H1 (cell line): ENCODE measurements around the gene NBEA. TPM values are rescaled to one million over a fixed set of nuclear protein-coding genes. Genes with fewer than 3 reads are reported as not detected.
A peak's percentile ranks its signal among the peaks of the same experiment; 100 is the strongest.

Source experiments
- CTCF ChIA-PET: fragments of 300-600 bp; sonication (Branson Sonifier 250); formaldehyde crosslinking; loops from one replicate; lab custom pipeline; 2021; ENCODE audit not compliant: partially characterized antibody; lab: Charles Lee
- POLR2A ChIA-PET: fragments of 300-600 bp; sonication (Branson Sonifier 250); formaldehyde crosslinking; loops from one replicate; lab custom pipeline; 2021; ENCODE audit warnings: inconsistent platforms; ENCODE audit not compliant: partially characterized antibody; lab: Charles Lee
- DNase-seq, 2 experiments: peaks; one replicate each; pipeline versions ENCODE4 v3.0.0 to v3.0.0-alpha.2; 2010 to 2022; ENCODE audit warnings: low spot score in 2 of 2, low read depth in 1 of 2, mixed read lengths in 1 of 2
- FAIRE-seq: peaks from 2 replicates; lab custom pipeline; 2011; peaks lifted over from hg19 to GRCh38; lab: Jason Lieb, UNC
- H2AFZ ChIP-seq: 2 replicates; pipeline ENCODE4 v1.8.1; 2012; ENCODE audit warnings: low read length, inconsistent platforms
- H2AK5ac ChIP-seq: 2 replicates; pipeline ENCODE4 v1.6.1; 2013; ENCODE audit warnings: low read depth, low read length
- H2BK120ac ChIP-seq: replicated peaks from 2 replicates; pipeline ENCODE3; 2013; ENCODE audit warnings: low read depth, low read length, inconsistent platforms
- H2BK12ac ChIP-seq: 2 replicates; pipeline ENCODE4 v1.6.1; 2013; ENCODE audit warnings: low read depth, low read length
- H2BK15ac ChIP-seq: 2 replicates; pipeline ENCODE4 v1.6.1; 2013; ENCODE audit warnings: low read length
- H2BK20ac ChIP-seq: 2 replicates; pipeline ENCODE4 v1.6.1; 2013; ENCODE audit warnings: low read length
- H2BK5ac ChIP-seq: 2 replicates; pipeline ENCODE4 v1.6.1; 2013; ENCODE audit warnings: low read depth, low read length
- H3K14ac ChIP-seq: 2 replicates; pipeline ENCODE4 v1.6.1; 2013; ENCODE audit warnings: inconsistent platforms; ENCODE audit not compliant: insufficient read length
- H3K18ac ChIP-seq: 2 replicates; pipeline ENCODE4 v1.6.1; 2013; ENCODE audit warnings: low read length; ENCODE audit errors: extremely low read depth
- H3K23ac ChIP-seq: 2 replicates; pipeline ENCODE4 v1.6.1; 2013; ENCODE audit warnings: inconsistent platforms; ENCODE audit not compliant: insufficient read length
- H3K23me2 ChIP-seq: 2 replicates; pipeline ENCODE4 v1.6.1; 2013; ENCODE audit warnings: low read depth, low read length
- H3K27ac ChIP-seq: 2 replicates; pipeline ENCODE4 v1.6.1; 2011; ENCODE audit warnings: low read depth, low read length, inconsistent platforms
- H3K27me3 ChIP-seq, 4 experiments: replicated peaks in 1 of 4; 1 replicate in 1 of 4; 2 replicates in 3 of 4; pipeline versions ENCODE4 v1.6.1 to v1.8.1; 2011 to 2013; ENCODE audit warnings: low read length in 3 of 4, mild to moderate bottlenecking in 3 of 4, inconsistent platforms in 2 of 4, mixed read lengths in 2 of 4, moderate library complexity in 1 of 4; ENCODE audit not compliant: control insufficient read depth in 3 of 4, insufficient read depth in 3 of 4; ENCODE audit errors: extremely low read depth in 1 of 4
- H3K36me3 ChIP-seq, 4 experiments: 2 replicates each; pipeline versions ENCODE4 v1.6.1 to v1.8.1; 2011 to 2013; ENCODE audit warnings: mild to moderate bottlenecking in 4 of 4, low read length in 3 of 4, moderate library complexity in 2 of 4, control low read depth in 1 of 4, inconsistent platforms in 1 of 4; ENCODE audit not compliant: insufficient read depth in 4 of 4, control insufficient read depth in 2 of 4
- H3K4ac ChIP-seq: replicated peaks from 2 replicates; pipeline ENCODE3; 2013; ENCODE audit warnings: low read length, low read depth, mixed read lengths, inconsistent platforms; ENCODE audit not compliant: insufficient read length
- H3K4me1 ChIP-seq, 4 experiments: replicated peaks in 1 of 4; 1 replicate in 1 of 4; 2 replicates in 3 of 4; pipeline versions ENCODE4 v1.6.1 to v1.8.1; 2011 to 2013; ENCODE audit warnings: low read length in 3 of 4, inconsistent platforms in 2 of 4, mixed read lengths in 1 of 4; ENCODE audit not compliant: insufficient read depth in 4 of 4, control insufficient read depth in 3 of 4
- H3K4me2 ChIP-seq, 2 experiments: 2 replicates each; pipeline versions ENCODE4 v1.6.1 to v1.8.1; 2011 to 2013; ENCODE audit warnings: low read depth in 2 of 2, low read length in 2 of 2, control low read depth in 1 of 2, inconsistent platforms in 1 of 2, mild to moderate bottlenecking in 1 of 2; ENCODE audit not compliant: insufficient read depth in 1 of 2
- H3K4me3 ChIP-seq, 4 experiments: fragments of 200-600, 300-600 bp in 1 of 4; sonication (generic), shearing (Covaris generic), sonication (Bioruptor Twin) in 1 of 4; 2 replicates each; pipeline versions ENCODE4 v1.5.1 to v1.8.1; 2011 to 2016; ENCODE audit warnings: low read length in 4 of 4, low read depth in 3 of 4, control low read depth in 2 of 4, inconsistent platforms in 2 of 4, mild to moderate bottlenecking in 2 of 4, mixed read lengths in 1 of 4, moderate library complexity in 1 of 4; ENCODE audit not compliant: insufficient read depth in 2 of 4; ENCODE audit errors: extremely low read depth in 1 of 4
- H3K56ac ChIP-seq: replicated peaks from 2 replicates; pipeline ENCODE3; 2013; ENCODE audit warnings: low read depth, mild to moderate bottlenecking, mixed read lengths, low read length, inconsistent platforms; ENCODE audit not compliant: insufficient read length
- H3K79me1 ChIP-seq: 2 replicates; pipeline ENCODE4 v1.6.1; 2013; ENCODE audit warnings: low read depth, low read length, control low read depth
- H3K79me2 ChIP-seq, 2 experiments: 2 replicates each; pipeline versions ENCODE4 v1.6.1 to v1.8.1; 2012 to 2013; ENCODE audit warnings: low read length in 2 of 2, mild to moderate bottlenecking in 2 of 2, inconsistent platforms in 1 of 2; ENCODE audit not compliant: insufficient read depth in 2 of 2, control insufficient read depth in 1 of 2
- H3K9ac ChIP-seq, 4 experiments: replicated peaks in 1 of 4; 1 replicate in 1 of 4; 2 replicates in 3 of 4; pipeline versions ENCODE4 v1.6.1 to v1.8.1; 2011 to 2013; ENCODE audit warnings: low read depth in 3 of 4, low read length in 3 of 4, control low read depth in 2 of 4, mild to moderate bottlenecking in 2 of 4, moderate library complexity in 2 of 4, inconsistent platforms in 1 of 4; ENCODE audit errors: extremely low read depth in 1 of 4
- H3K9me3 ChIP-seq, 2 experiments: 2 replicates each; pipeline versions ENCODE4 v1.6.1 to v1.8.1; 2012 to 2013; ENCODE audit warnings: mild to moderate bottlenecking in 2 of 2, moderate library complexity in 2 of 2, control low read depth in 1 of 2, inconsistent platforms in 1 of 2, low read depth in 1 of 2, low read length in 1 of 2, mixed read lengths in 1 of 2; ENCODE audit not compliant: insufficient read depth in 2 of 2
- H4K20me1 ChIP-seq, 2 experiments: replicated peaks in 1 of 2; 2 replicates each; pipeline versions ENCODE3 to v1.8.1; 2011 to 2013; ENCODE audit warnings: inconsistent platforms in 2 of 2, low read length in 2 of 2, mild to moderate bottlenecking in 1 of 2; ENCODE audit not compliant: insufficient read depth in 2 of 2, control insufficient read depth in 1 of 2
- H4K5ac ChIP-seq: 2 replicates; pipeline ENCODE4 v1.6.1; 2013; ENCODE audit warnings: low read length, low read depth, mixed read lengths, inconsistent platforms; ENCODE audit not compliant: insufficient read length
- H4K8ac ChIP-seq: 2 replicates; pipeline ENCODE4 v1.8.0; 2013; ENCODE audit warnings: mild to moderate bottlenecking, moderate library complexity, low read length, inconsistent platforms; ENCODE audit not compliant: insufficient read depth; ENCODE audit errors: extremely low read depth
- H4K91ac ChIP-seq: replicated peaks from 2 replicates; pipeline ENCODE3; 2013; ENCODE audit warnings: low read length, mixed read lengths, inconsistent platforms; ENCODE audit not compliant: insufficient read length
- EP300 ChIP-seq, 2 experiments: IDR thresholded peaks; 1 replicate in 1 of 2; 2 replicates in 1 of 2; pipeline ENCODE4 v1.6.1; 2011 to 2012; ENCODE audit warnings: low read depth in 2 of 2, low read length in 2 of 2, mild to moderate bottlenecking in 2 of 2, borderline replicate concordance in 1 of 2, inconsistent platforms in 1 of 2, moderate library complexity in 1 of 2
- KDM1A ChIP-seq: fragments of 200-600, 300-600 bp; sonication (generic); IDR thresholded peaks from 2 replicates; pipeline ENCODE4 v1.7.1; 2016; ENCODE audit warnings: mild to moderate bottlenecking, low read length, borderline replicate concordance
- WGBS, 2 experiments: shearing (Covaris generic) in 1 of 2; methylation state at CpG; one replicate each; pipeline versions ENCODE4 v1.1.6 to v1.1.7; 2013 to 2015; ENCODE audit warnings: low lambda C conversion rate in 2 of 2, mixed read lengths in 2 of 2, inconsistent platforms in 1 of 2, low coverage in 1 of 2, missing lambda C conversion rate in 1 of 2; ENCODE audit not compliant: insufficient replicate concordance in 2 of 2, insufficient coverage in 1 of 2, insufficient read length in 1 of 2; ENCODE audit errors: extremely low coverage in 1 of 2, missing lambda C conversion rate in 1 of 2; 5-methylcytosine and 5-hydroxymethylcytosine counted together
- polyA plus RNA-seq, 7 experiments: library from polyadenylated mRNA; depleted of rRNA in 3 of 7; stranded (reverse) in 5 of 7; unstranded in 2 of 7; fragments of >200 nt in 5 of 7; fragments of 200-250 nt in 2 of 7; gene quantifications; 1 replicate in 5 of 7; 2 replicates in 1 of 7; 4 replicates in 1 of 7; pipeline versions ENCODE4 v1.2.1 to v1.2.3, GENCODE V29; 2011 to 2013; ENCODE audit warnings: missing spikeins in 2 of 7, mixed read lengths in 2 of 7
- total RNA-seq: library from RNA; stranded (reverse); fragmentation: NEBNext Ultra II Directional; extraction: Animal tissue kit (Norgen Biotek cat#: 25700); gene quantifications from 2 replicates; pipeline ENCODE4 v1.2.1, GENCODE V29; 2021

NBEA gene
- total and polyA plus RNA-seq, 2 of the 8 experiments (the other 6 are each of a cell fraction or from before 2014, with no cell fraction given), result 14.2 to 21.5 TPM

GRCh38 chr13:35664747-35665146 lies 722.7 kb downstream of the NBEA start:
- H3K4ac ChIP-seq, result no peak overlapping the region
- no peak overlapping the region for H2BK120ac ChIP-seq
- H2BK20ac ChIP-seq, result no peak overlapping the region
- H3K9me3 ChIP-seq, result no peaks in the 10 kb centered on the region
- H2BK15ac ChIP-seq, result no peak overlapping the region
- FAIRE-seq (no peak), DNase-seq (no peak)
- no peak overlapping the region for H3K23ac ChIP-seq
- H3K36me3 ChIP-seq, result 0 out of 8 replicates have a peak, but pooled peaks cover 0 to 3% (median 0%) of the 10 kb centered on the region in 4 experiments
- H3K9ac ChIP-seq, result no peak overlapping the region
- no peak overlapping the region for H3K4me2 ChIP-seq
- H2AFZ ChIP-seq, result no peak overlapping the region
- H4K5ac ChIP-seq, result no peak overlapping the region
- no peak overlapping the region for H2BK12ac ChIP-seq
- H2AK5ac ChIP-seq, result no peak overlapping the region
- H3K79me2 ChIP-seq, result no peaks in the 10 kb centered on the region
- no peaks in the 10 kb centered on the region for H3K27me3 ChIP-seq
- no peak overlapping the region for H3K18ac ChIP-seq
- no peaks in the 10 kb centered on the region; the same call in 1 of the 2 replicates for H3K23me2 ChIP-seq
- H4K8ac ChIP-seq, result no peak overlapping the region
- no peaks in the 10 kb centered on the region for H4K20me1 ChIP-seq
- H3K79me1 ChIP-seq, result no peaks in the 10 kb centered on the region
- POLR2A ChIA-PET, result no interaction called here
- H3K56ac ChIP-seq, result no peak overlapping the region
- H3K14ac ChIP-seq, result no peak overlapping the region
- WGBS, 2 experiments, result 95% methylated on average over 7 of the region's 7 CpGs; no CpG with 5 or more reads in 1 of the 2 experiments
- no peaks in the 10 kb centered on the region for H3K4me1 ChIP-seq
- no peak overlapping the region for H2BK5ac ChIP-seq
- H3K4me3 ChIP-seq, result no peak overlapping the region
- H4K91ac ChIP-seq, result no peak overlapping the region
- TF ChIP-seq KDM1A (peak; percentile 53), EP300 (IDR thresholded peaks at IDR 0.05; ENCODE audit: borderline replicate concordance in 1 of 2, low read depth in 2 of 2, low read length in 2 of 2) (no peak)
- H3K27ac ChIP-seq, result no peak overlapping the region
- CTCF ChIA-PET, result interaction anchor here (1.0 to 2.6 kb wide), 2 partner anchors 13 to 33 kb away, joined by 3 to 11 read pairs; no protein-coding TSS in a partner anchor
